GM18498 (cell line): ENCODE data around the gene PMVK.
"Not testable (repeated sequence)": the region's sequence is repeated elsewhere in the genome, so short reads cannot be mapped to it uniquely, and the experiment has no call there.

Experiments
- ATAC-seq: cut with Tn5 transposase; IDR thresholded peaks from one replicate; pipeline ENCODE4 v1.9.1; 2021; ENCODE audit warnings: mild to moderate bottlenecking, moderate library complexity; ENCODE audit not compliant: unreplicated experiment

The PMVK gene

DNA sequence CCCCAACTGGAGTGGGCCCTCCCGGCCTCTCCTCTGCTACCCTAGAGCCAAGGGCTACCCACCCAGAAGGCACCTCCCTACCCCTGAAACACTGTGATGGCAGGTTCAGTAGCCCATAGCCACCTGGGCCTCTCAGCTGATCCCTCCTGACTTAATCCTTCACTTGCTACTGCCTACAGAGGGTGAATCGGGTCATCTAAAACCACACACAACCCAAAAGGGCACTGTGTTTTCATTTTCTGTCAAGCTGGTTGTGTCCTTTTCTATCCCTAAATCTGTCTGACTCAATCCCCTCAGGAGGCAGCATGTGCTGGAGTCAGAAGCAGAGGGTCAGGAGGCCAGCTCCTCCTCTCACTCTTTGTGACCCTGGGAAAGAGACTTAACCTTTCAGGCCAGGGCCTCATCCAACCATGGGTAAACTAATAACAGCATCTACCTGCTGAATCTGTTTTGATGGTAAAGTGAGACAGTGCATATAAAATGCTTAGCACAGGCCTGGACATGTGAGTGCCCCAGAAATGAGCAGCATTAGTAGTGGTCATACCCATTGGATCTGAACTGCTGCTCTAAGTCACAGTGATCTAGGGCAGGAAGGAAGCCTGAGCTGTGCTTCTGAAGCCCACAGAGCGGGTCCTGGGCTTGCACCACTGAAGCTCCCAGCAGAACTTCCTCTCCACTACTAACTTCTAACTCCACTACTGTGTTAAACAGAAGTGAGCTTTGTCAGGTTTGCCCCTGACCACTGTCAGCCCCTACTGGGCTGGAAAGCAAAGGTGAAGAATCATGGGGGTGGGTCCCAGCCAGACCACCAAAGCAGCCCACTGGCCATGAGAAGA is 11.0 kb downstream of the PMVK start:
- no peak for ATAC-seq

DNA sequence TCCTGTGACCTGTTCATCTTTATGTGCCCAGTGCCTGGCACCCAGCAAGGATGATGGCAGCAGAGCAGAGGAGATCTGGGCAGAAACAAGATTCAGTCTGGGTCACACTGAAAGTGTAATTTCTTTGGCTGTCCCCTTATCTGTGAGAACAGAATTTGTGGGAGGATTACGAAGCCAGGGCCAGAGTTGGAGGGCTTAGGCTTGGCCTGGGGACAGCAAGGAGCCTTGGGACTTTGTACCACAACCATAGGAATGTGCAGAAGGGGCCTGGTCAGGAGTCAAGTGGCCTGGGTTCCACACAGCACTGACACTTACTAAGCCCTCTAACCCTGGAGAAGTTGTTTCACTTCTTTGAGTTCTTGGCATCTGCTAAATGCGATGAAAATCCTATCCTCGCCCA is 12.8 kb downstream of the PMVK start:
- ATAC-seq = no peak

DNA sequence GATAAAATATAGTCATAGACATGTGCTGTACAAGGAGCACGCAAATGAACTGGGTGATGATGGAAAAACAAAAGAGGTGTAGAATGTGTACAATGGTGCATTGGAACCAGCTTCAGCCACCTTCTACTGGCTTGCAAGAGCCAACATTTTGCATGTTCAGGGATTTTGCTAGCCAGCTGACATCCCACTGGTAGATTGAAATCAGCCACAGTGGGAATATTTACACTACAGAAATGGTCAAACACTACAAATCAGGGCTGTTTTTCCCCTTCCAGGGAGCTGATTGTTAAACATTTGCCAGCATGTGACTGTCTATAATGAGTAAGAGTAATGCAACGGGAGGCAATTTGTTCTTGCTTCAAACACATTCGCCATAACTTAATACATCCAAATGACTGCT is 23.2 kb downstream of the PMVK start:
- ATAC-seq = no peak

DNA sequence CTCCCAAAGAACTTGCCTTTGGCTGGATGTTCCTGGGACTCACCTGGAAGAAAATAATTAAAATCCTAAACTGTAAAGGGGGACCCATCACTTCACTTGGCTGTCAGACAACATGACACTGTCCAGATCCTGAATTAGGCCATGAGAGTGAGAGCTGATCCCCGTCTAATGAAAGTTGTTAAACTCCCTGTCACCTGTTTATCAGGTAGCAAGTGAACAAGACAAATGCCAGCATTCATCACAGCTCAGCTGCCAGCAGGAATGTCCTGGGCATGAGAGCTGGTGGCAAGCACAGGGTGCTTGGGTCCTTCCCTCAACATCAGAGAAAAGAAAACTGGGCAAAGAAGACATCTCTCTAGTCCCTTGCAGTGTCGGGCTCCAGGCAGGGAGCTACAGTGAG is 23.8 kb downstream of the PMVK start:
- ATAC-seq = no peak

DNA sequence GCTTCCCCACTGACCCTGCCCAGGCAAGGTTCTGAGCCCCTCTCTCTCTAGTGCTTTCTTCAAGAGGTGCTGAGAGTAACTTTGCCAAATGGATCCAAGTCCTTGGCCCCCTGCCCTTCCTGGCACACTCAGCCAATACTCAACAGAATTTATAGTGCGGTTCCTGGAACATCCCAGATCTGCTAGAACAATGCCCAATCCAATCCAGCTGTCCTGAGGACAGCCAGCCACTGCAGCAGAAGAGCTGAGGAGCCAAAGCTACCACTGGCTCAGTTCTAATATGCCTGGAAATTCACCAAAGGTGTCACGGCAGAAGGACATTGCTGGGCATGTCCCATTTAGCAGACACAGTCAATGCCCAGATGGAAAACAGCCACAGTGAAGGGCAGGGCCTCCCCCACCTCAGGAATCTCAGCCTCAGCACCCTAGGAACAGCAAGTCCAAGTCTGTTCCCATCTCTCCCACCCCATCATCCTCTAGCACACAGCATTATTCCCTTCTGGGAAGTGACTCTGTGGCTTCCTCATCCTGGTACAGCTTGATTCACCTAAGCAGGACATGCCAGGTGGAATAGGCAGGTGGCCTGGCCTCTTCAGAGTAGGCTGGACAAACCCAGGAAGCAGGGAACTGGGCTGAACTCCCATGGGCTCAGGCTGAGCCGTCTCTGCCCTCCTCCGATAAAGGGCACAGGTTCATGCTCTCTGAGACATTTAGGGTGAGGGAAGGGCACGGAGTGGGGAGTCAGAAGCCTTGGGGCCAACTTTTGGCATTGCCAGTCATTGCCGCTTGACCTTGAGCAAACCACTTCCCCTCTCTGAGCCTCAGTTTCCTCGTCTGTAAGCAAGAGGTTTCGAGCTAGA is 24.6 kb downstream of the PMVK start:
- no peak for ATAC-seq

DNA sequence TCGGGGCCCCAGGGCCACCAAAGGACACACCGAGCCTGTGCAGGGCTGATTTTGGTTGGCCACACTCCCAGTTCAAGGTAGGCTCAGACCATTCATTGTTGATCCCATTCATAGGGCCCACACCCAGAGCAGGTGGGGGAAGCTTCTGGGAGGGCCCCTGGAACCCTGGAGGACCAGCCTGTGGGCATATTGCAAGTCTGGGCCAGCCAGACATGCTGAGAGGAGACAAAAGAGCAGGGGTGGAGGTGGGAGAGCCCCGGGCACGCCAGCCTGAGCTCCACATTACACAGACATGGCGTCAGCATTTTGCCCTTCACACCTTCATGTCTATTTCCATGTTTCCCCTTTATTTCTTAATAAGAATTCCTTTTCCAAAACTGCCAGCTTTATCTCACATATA is 25.7 kb downstream of the PMVK start:
- no peak for ATAC-seq

DNA sequence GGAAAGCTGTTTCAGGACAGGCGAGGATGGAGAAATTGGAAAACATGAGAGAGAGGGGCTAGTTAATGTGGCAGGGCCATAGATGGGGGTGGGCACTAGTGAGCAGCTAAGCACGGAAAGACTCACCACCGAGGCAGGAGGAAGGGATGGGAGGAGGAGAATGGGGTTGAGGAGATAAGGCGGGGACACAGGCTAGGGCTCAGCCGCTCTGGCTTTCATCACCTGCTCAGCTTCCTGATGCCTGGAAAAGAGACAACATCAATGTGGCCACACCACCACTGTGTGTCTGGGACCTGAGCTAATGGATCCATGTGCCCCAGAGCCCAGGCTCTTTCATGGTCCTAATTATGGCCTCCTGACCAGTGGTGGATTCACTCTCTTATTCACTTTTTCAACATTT is 27.6 kb downstream of the PMVK start:
- ATAC-seq = no peak

DNA sequence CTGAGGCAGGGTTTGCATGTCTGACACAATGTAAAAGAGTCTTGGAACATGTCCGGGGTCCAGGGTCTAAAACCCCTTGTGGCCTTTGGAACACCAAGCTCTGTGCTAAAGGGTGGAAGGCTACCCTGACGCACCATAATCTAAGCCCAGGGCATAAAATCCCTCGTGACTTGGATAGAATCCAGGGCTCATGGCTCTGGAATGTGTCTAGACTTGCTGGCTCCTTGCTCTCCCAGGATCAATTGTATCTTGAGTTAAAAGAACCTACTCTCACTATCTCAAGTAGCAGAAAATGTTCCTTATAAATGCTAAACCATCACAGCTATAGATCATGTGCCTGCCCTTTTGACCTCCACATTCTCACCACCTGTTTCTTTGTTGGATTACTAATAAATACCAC is 28.4 kb downstream of the PMVK start:
- not testable (repeated sequence) for ATAC-seq

DNA sequence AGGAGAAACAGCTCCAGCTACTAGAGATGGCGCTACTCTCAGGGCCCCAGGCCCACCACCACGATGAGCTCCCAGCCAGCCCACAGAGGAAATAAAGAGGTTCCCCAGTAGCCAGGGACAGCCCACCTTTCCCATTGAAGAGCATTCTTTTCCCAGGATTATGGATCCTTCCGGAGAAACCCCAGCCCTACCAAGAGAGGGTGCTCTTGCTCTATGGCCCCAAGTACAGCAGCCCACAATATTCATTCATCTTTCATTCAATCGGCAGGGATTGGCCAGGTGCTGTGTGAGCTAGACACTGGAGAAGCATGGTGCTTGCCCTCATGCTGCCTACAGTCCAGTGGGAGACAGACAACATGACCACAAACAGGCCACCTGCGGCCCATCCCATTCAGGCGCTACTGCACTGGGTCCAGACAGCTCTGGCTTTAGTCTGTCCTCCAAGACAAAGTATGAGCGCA is 29.9 kb downstream of the PMVK start:
- ATAC-seq = no peak

DNA sequence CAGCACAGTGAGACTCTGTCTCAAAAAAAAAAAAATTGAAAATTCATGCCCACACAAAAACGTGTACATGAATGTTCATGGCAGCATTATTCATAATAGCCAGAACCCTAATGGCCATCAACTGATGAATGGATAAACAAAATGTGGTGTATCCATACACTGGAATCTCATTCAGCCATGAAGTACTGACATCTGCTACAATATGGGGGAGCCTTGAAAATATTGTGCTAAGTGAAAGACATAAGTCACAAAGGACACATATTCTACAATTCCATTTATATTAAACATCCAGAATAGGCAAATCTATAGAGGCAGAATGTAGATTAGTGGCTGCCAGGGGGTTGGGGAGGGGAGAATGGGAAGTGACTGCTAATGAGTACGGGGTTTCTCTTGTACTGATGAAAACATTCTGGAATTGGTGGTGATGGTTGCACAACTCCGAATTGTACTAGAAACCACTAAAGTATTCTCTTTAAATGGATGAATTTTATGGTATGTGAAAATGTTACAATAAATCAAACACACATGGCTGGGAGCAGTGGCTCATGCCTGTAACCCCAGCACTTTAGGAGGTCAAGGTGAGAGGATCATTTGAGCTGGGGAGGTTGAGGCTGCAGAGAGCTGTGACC is 33.5 kb downstream of the PMVK start:
- ATAC-seq = no peak

DNA sequence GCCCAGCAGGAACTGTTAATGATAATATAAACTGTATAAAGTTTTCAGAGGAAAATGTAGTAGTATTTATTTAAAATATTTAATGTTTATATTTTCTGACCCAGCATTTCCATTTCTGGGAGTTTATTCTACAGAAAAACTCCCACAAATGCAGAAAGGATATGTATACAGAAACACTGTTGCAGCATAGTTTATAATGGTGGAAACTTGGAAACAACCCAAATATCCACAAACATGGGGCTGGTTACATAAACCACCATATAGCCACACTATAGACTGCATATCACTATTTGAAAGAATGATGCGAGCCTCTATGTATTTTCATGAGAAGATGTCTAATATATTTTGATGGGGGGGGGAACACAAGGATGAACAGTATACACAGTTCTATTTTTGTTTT is 34.9 kb downstream of the PMVK start:
- ATAC-seq = no peak

DNA sequence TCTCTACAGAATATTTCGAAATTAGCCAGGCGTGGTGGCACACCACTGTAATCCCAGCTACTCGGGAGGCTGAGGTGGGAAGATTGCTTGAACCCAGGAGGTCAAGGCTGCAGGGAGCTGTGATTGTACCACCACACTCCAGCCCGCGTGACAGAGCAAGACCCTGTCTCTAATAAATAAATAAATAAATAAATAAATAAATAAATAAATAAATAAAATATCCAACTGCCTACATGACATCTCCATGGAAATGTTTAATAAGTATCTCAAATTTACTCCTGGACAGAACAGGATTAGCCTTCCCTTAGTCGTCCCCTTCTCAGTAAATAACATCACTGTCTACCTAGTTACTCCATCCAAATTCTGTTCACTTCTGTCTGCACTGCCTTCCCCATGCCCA is 37.5 kb downstream of the PMVK start:
- ATAC-seq = no peak

DNA sequence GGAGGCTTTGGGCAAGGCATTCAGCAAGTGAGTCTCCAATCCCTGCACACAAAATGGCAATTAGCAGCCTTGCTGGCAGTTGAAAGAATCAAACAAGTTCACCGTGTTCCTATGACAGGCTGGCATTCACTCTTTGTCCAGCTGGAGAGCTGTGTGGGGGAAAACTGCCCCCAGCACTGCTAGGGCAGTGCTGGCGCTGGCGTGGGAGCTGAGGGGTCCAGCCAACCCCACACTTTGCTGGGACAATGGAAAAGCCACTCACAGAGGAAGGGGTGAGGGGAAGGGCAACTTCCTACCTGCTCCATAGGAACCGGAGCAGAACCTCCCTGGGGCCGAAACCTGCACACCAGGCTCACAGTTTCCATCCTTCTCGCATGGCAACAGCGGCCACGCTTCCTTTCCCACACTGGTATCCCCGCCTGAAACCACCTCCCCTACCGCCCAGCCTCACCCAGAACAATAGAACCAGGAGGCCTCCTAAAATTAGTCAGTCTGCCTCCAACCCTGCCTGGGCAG is 39.7 kb downstream of the PMVK start:
- ATAC-seq = no peak

DNA sequence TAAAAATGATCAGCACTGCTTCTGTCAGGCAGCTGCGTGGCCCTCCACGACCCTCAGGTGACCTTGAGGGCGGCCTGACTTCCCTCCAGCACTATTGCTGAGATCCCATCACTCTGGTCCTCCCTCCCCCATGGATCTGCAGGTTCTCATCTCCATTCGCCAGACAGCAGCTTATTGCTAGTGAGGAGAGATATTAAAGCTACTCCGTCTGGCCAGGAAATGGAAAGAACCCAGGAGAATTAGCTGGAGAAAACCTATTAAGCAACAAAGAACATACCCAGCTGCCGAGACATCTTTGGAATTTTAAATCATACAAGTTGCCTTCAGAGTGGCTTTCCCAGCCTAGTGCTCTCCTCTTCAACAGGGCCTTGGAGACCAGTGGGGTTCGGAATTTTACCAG is 40.7 kb downstream of the PMVK start:
- no peak for ATAC-seq

DNA sequence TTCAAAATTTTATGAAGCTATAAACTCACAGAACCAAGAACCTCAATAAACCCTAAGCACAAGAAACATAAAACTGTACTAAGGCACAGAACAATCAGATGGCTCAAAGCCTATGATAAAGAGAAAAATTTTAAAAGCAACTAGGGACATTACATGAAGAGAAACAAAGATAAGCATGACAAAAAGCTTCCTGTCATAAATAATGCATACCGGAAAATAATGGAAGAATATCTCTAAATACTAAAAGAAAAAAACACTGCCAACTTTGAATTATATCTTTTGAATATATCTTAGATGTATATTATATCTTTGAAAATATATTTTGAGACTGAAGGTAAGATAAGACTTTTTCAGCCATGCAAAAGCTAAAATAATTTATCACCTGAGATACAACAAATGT is 45.1 kb downstream of the PMVK start:
- no peak for ATAC-seq

DNA sequence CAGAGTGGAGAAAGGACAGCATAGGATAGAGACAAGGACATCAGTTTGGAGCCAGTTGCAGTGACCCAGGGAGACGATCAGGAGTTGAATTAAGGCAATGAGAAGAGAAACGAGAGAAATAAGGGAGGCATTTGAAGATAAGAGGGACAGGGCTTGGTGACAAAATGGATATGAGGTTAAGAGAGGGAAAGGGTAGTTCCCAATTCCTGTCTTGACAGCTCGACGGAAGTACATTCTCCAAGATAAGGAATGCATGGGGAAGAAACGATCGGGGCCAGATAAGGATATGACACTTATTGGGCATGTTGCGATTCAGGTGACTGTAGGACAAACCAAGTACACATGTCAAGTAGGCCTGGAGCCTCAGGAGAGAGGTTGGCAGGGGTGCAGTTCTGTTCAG is 47.8 kb downstream of the PMVK start:
- ATAC-seq = no peak

DNA sequence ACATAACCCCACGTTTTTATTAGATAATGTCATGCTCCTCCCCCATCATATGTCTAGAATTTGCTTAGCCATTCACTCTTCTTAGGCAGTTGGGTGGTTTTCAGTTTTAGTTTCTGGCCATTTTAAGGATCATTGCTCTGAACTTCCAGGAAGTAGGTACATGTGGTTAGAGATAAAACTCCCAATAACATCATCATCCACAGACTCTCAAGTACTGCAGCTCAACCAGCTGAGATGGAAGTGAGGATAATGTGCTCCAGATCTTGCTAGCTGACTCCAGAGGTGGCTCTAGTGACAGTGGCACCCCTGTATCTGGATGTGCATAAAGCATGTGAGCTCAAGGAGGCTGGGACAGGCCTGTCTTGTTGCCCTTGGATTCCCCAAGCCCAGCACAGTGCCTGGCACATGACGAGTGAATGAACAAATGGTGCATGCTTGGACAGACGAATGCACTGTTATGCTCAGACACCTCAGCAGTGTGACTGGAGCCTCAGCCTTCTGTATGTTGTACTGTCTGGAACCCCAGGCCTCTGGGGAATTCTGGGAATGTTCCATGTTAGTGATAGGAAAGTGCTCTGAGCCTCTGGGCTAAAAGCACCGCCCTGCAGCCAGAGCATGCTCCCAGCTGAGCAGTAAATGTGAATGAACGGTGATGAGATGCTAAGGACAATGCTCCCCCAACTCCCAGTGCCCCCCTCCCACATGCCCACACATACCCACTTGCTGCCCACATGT is 50.1 kb downstream of the PMVK start:
- no peak for ATAC-seq

DNA sequence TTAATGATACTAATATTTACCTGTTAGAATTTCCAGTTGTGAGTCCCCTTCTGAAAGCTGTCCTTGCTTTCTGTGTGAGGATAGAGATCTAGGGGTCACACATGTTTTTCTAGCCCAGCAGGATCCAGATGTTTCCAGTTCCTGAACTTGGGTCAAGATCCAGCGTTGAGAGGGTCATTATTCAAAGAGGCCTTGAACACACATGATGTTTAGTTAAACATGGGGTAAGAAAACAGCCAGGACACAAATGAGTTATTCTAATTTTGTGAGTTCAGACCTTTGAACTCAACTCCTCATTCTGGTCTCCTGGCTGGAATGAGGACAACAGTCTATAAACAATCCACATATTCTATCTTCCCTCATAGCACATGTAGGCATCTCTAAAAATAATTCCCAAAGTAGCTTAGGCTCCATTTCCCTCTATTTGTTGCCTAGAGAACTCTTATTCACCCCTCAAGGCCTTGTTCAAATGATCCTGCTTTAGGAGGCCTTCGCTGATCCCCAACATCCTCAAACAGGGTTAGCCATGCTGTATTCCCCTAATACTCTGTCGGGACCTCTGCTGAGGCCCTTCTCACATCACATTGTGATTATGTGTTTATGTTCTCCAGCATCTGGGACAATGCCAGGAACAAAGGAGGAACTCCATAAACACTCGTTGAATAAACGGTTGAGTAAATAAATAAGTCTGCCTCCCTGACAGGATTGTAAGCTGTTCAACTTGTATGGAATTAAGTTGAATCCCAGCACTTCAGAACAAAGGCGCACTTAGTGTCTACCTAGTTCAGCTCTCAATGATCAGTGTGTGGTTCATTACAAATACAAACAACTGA is 51.4 kb downstream of the PMVK start:
- ATAC-seq = no peak

DNA sequence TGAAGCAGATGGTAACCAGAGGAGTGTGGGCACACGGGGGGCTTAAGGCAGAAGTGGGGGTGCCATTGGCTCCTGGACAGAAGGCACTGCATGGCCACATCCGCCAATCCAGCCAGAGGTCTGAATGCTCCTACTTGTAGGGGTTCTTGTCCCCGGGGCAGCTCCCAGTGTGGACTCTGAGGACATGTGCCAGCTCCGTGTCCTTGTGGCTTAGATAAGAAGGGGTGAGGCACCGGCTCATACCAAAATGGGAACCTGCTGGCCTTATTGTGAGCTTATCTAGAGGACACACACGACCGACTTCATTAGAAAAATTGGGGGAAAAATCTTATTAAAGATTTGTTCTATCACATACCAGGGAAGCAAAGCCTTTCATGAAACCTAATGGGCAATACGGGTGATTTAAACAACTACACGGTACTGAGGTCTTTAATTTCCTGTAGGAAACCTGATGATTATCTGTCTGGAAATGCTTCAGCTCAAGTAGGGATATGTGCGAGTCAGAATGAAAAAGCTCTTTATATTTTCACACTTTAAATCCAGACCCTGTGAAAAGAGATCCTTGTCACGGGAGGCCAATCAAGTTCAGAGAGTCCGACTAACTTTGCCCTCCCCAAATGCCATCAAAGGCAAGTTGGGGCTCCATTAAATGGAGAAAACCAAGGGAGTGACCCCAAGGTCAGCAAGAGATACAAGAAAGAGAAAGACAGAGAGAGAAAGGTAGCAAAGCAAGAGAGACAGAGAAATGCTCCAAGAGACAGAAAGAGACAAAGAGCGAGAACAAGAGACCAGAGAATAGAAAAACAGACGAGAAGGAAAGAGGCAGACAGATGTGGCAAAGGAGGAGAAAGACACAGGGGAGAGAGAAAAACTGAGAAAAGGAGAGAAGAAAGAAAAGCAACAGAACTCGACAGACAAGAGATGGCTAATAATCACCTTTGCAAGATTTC is 52.3 kb downstream of the PMVK start:
- no peak for ATAC-seq
